Measurements from ENCODE around the gene PPM1N. TPM values are rescaled to one million over a fixed set of nuclear protein-coding genes. Genes with fewer than 3 reads are reported as not detected.
A peak's percentile ranks its signal among the peaks of the same experiment; 100 is the strongest.

Gene PPM1N
- total and polyA plus RNA-seq, 2 of the 13 experiments (the other 11 are each of a cell fraction or from before 2014, with no cell fraction given): 0.31 to 1.8 TPM

DNA sequence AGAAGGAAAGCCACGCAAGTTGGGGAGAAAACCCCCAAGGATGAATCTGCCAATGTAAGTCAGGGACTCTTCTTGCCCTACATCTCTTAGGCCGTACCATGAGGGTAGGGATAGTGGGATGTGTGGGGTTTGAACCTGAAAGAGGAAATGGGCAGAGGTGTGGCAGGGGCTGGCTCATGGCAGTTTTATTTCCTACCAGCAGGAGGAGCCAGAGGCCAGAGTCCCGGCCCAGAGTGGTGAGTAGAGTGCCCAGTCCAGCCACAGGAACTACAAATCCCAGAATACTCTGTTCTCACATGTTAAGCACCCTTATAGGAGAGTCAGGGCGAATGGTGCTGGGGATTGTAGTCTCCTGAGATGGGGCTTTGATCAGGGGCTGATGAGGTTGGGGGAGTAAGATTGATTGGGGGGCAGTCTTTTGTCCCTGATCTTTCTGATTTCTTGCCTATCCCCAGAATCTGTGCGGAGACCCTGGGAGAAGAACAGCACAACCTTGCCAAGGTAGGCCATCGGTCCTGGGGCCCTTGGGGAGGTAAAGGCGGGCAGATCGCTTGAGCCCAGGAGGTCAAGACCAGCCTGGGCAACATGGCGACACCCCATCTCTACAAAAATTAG lies 25.5 kb downstream of the PPM1N start (continued):
- TF ChIP-seq, protein P1, sequence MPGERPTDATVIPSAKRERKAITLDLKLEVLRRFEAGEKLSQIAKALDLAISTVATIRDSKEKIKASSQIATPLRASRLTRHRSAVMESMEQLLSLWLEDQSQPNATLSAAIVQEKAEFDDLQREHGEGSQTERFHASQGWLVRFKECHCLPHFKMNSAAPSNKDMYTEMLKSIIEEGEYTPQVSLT (CRISPR knock-in tag; IDR thresholded peaks at IDR 0.05; ENCODE audit: borderline replicate concordance, low read depth): no peak
- no peak for TF ChIP-seq HMG20B (CRISPR knock-in tag; conservative IDR thresholded peaks at IDR 0.05)
- TF ChIP-seq MBNL3 (CRISPR knock-in tag; conservative IDR thresholded peaks at IDR 0.05): no peak
- TF ChIP-seq, protein P2, sequence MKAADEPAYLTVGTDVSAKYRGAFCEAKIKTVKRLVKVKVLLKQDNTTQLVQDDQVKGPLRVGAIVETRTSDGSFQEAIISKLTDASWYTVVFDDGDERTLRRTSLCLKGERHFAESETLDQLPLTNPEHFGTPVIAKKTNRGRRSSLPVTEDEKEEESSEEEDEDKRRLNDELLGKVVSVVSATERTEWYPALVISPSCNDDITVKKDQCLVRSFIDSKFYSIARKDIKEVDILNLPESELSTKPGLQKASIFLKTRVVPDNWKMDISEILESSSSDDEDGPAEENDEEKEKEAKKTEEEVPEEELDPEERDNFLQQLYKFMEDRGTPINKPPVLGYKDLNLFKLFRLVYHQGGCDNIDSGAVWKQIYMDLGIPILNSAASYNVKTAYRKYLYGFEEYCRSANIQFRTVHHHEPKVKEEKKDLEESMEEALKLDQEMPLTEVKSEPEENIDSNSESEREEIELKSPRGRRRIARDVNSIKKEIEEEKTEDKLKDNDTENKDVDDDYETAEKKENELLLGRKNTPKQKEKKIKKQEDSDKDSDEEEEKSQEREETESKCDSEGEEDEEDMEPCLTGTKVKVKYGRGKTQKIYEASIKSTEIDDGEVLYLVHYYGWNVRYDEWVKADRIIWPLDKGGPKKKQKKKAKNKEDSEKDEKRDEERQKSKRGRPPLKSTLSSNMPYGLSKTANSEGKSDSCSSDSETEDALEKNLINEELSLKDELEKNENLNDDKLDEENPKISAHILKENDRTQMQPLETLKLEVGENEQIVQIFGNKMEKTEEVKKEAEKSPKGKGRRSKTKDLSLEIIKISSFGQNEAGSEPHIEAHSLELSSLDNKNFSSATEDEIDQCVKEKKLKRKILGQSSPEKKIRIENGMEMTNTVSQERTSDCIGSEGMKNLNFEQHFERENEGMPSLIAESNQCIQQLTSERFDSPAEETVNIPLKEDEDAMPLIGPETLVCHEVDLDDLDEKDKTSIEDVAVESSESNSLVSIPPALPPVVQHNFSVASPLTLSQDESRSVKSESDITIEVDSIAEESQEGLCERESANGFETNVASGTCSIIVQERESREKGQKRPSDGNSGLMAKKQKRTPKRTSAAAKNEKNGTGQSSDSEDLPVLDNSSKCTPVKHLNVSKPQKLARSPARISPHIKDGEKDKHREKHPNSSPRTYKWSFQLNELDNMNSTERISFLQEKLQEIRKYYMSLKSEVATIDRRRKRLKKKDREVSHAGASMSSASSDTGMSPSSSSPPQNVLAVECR (CRISPR knock-in tag; IDR thresholded peaks at IDR 0.05; ENCODE audit: borderline replicate concordance): 0 out of 2 replicates have a peak, but pooled peaks have one; percentile 16
- no peak for TF ChIP-seq DMAP1 (CRISPR knock-in tag; IDR thresholded peaks at IDR 0.05)
- TF ChIP-seq POLR2AphosphoS2 (IDR thresholded peaks at IDR 0.05; ENCODE audit: low read depth, low read length): no peak
- 0 out of 2 replicates have a peak, but pooled peaks have one; percentile 68 for TF ChIP-seq TSC22D2 (CRISPR knock-in tag; IDR thresholded peaks at IDR 0.05; ENCODE audit: borderline replicate concordance)
- TF ChIP-seq, protein P3, sequence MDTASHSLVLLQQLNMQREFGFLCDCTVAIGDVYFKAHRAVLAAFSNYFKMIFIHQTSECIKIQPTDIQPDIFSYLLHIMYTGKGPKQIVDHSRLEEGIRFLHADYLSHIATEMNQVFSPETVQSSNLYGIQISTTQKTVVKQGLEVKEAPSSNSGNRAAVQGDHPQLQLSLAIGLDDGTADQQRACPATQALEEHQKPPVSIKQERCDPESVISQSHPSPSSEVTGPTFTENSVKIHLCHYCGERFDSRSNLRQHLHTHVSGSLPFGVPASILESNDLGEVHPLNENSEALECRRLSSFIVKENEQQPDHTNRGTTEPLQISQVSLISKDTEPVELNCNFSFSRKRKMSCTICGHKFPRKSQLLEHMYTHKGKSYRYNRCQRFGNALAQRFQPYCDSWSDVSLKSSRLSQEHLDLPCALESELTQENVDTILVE (CRISPR knock-in tag; IDR thresholded peaks at IDR 0.05): peak; percentile 29; the same call in 1 of the 2 replicates
- TF ChIP-seq PAF1 (CRISPR knock-in tag; IDR thresholded peaks at IDR 0.05): no peak
- no peak for TF ChIP-seq NFE2L1 (CRISPR knock-in tag; IDR thresholded peaks at IDR 0.05; ENCODE audit: borderline replicate concordance)
- no peak for TF ChIP-seq KDM6A (CRISPR knock-in tag; IDR thresholded peaks at IDR 0.05; ENCODE audit: low read depth)
- TF ChIP-seq, protein P4, sequence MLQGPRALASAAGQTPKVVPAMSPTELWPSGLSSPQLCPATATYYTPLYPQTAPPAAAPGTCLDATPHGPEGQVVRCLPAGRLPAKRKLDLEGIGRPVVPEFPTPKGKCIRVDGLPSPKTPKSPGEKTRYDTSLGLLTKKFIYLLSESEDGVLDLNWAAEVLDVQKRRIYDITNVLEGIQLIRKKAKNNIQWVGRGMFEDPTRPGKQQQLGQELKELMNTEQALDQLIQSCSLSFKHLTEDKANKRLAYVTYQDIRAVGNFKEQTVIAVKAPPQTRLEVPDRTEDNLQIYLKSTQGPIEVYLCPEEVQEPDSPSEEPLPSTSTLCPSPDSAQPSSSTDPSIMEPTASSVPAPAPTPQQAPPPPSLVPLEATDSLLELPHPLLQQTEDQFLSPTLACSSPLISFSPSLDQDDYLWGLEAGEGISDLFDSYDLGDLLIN (CRISPR knock-in tag; IDR thresholded peaks at IDR 0.05; ENCODE audit: borderline replicate concordance): no peak
- TF ChIP-seq ZNF33B (CRISPR knock-in tag; IDR thresholded peaks at IDR 0.05): no peak
- TF ChIP-seq ZMAT3 (CRISPR knock-in tag; conservative IDR thresholded peaks at IDR 0.05): no peak
- TF ChIP-seq ZNF678 (CRISPR knock-in tag; IDR thresholded peaks at IDR 0.05): no peak
- TF ChIP-seq ZNF720 (CRISPR knock-in tag; IDR thresholded peaks at IDR 0.05): no peak
- no peak for TF ChIP-seq NFKBIZ (CRISPR knock-in tag; IDR thresholded peaks at IDR 0.05)
- TF ChIP-seq, protein P5, sequence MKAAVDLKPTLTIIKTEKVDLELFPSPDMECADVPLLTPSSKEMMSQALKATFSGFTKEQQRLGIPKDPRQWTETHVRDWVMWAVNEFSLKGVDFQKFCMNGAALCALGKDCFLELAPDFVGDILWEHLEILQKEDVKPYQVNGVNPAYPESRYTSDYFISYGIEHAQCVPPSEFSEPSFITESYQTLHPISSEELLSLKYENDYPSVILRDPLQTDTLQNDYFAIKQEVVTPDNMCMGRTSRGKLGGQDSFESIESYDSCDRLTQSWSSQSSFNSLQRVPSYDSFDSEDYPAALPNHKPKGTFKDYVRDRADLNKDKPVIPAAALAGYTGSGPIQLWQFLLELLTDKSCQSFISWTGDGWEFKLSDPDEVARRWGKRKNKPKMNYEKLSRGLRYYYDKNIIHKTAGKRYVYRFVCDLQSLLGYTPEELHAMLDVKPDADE (CRISPR knock-in tag; IDR thresholded peaks at IDR 0.05): no peak
- TF ChIP-seq ZNF562 (CRISPR knock-in tag; IDR thresholded peaks at IDR 0.05; ENCODE audit: borderline replicate concordance): no peak
- TF ChIP-seq HNRNPL (IDR thresholded peaks at IDR 0.05; ENCODE audit: low read depth, low read length): no peak
- no peak for TF ChIP-seq ZNF598 (CRISPR knock-in tag; IDR thresholded peaks at IDR 0.05; ENCODE audit: borderline replicate concordance)
- no peak for TF ChIP-seq TCF12 (IDR thresholded peaks at IDR 0.05)
- no peak for TF ChIP-seq TCF12 (CRISPR knock-in tag; IDR thresholded peaks at IDR 0.05)
- TF ChIP-seq THYN1 (CRISPR knock-in tag; IDR thresholded peaks at IDR 0.05; ENCODE audit: borderline replicate concordance, low read depth): no peak
